ENCODE data around the gene HORMAD2. TPM values are rescaled to one million over a fixed set of nuclear protein-coding genes. Genes with fewer than 3 reads are reported as not detected.
A peak's percentile ranks its signal among the peaks of the same experiment; 100 is the strongest.

HORMAD2 gene
- polyA plus RNA-seq, 1 of the 3 experiments (the other 2 are of a cell fraction), result not detected

GRCh38 chr22:30205281-30206115 lies 125.2 kb downstream of the HORMAD2 start:
- 28% methylated on average over 22 of the region's 25 CpGs for WGBS (ENCODE audit: low lambda C conversion rate)
- no peaks in the 10 kb centered on the region for H3K9me2 ChIP-seq
- H3K9ac ChIP-seq, result peak overlapping the region; percentile 66; the same call in 1 of the 2 replicates
- H3F3A ChIP-seq (replicated peaks; ENCODE audit: insufficient read depth), result peaks cover 44% of the 10 kb centered on the region
- DNase-seq, result peak; percentile 48
- no peaks in the 10 kb centered on the region for H3K27me3 ChIP-seq (ENCODE audit: insufficient read depth)
- ChIA-PET CTCF (interaction anchor here (1.1 to 2.0 kb wide), 6 partner anchors 10 to 101 kb away, joined by 3 to 5 read pairs (median 4); no protein-coding TSS in a partner anchor), POLR2A (no interaction called here)
- H4K20me1 ChIP-seq (ENCODE audit: insufficient read depth), result no peaks in the 10 kb centered on the region
- no peaks in the 10 kb centered on the region for H3K36me3 ChIP-seq (replicated peaks in 1 of 2; ENCODE audit: control insufficient read depth in 1 of 2, insufficient read depth in 2 of 2, low read length in 1 of 2)
- no peak overlapping the region; the same call in 1 of the 2 replicates for H2AFZ ChIP-seq (ENCODE audit: low read depth)
- H3K4me3 ChIP-seq (ENCODE audit: low read depth in 2 of 2, low read length in 1 of 2), result no peak overlapping the region
- no peaks in the 10 kb centered on the region for H3K79me2 ChIP-seq (ENCODE audit: insufficient read depth)
- no peaks in the 10 kb centered on the region for H3K9me3 ChIP-seq
- peak overlapping the region; percentile 70 to 94; a peak in 3 of 4 replicates for H3K27ac ChIP-seq (ENCODE audit: low read depth in 2 of 2, low read length in 1 of 2)
- TF ChIP-seq MAX (IDR thresholded peaks at IDR 0.05; ENCODE audit: low read depth) (peak; percentile 50), NFIC (IDR thresholded peaks at IDR 0.05; ENCODE audit: borderline replicate concordance) (peak; percentile 81), RXRA (IDR thresholded peaks at IDR 0.05; ENCODE audit: borderline replicate concordance, low read depth) (peak; percentile 57; the same call in 1 of the 2 replicates), JUND (IDR thresholded peaks at IDR 0.05) (peak; percentile 44; the same call in 1 of the 2 replicates), TEAD4 (IDR thresholded peaks at IDR 0.05; ENCODE audit: borderline replicate concordance, insufficient read depth) (0 out of 2 replicates have a peak, but pooled peaks have one; percentile 53), MXI1 (IDR thresholded peaks at IDR 0.05; ENCODE audit: low read depth, low read length) (no peak), TCF12 (IDR thresholded peaks at IDR 0.05) (peak; percentile 88), NRF1 (IDR thresholded peaks at IDR 0.05; ENCODE audit: low read depth, low read length) (no peak), EP300 (IDR thresholded peaks at IDR 0.05; ENCODE audit: borderline replicate concordance in 1 of 2, low read depth in 1 of 2, low read length in 1 of 2) (peak in 1 of 2 experiments; percentile 55; a peak in 1 of 4 replicates), FOXM1 (IDR thresholded peaks at IDR 0.05; ENCODE audit: low read depth) (no peak), RCOR1 (IDR thresholded peaks at IDR 0.05; ENCODE audit: low read length) (no peak), GABPA (IDR thresholded peaks at IDR 0.05; ENCODE audit: low read depth) (0 out of 2 replicates have a peak, but pooled peaks have one; percentile 10), ELF1 (IDR thresholded peaks at IDR 0.05) (peak; percentile 62), PBX3 (IDR thresholded peaks at IDR 0.05) (peak; percentile 38; the same call in 1 of the 2 replicates), FOSL2 (IDR thresholded peaks at IDR 0.05; ENCODE audit: borderline replicate concordance, low read depth) (peak; percentile 1; the same call in 1 of the 2 replicates), SIN3A (IDR thresholded peaks at IDR 0.05; ENCODE audit: borderline replicate concordance, low read depth, low read length) (no peak)
- H3K4me2 ChIP-seq, result peak overlapping the region; percentile 43
- H3K4me1 ChIP-seq (ENCODE audit: control insufficient read depth in 1 of 2, insufficient read depth in 2 of 2, low read depth in 1 of 2, low read length in 1 of 2), result peaks cover 36 to 61% of the 10 kb centered on the region in 2 experiments; a peak in 3 of 4 replicates

GRCh38 chr22:30206944-30207343 lies 126.7 kb downstream of the HORMAD2 start:
- CTCF ChIA-PET, result interaction anchor here (2.0 kb wide), 1 partner anchor 22 kb away, joined by 5 read pairs; no protein-coding TSS in a partner anchor
- peak; percentile 38 for DNase-seq
- peaks cover 36 to 67% of the 10 kb centered on the region in 2 experiments; a peak in 3 of 4 replicates for H3K4me1 ChIP-seq (ENCODE audit: control insufficient read depth in 1 of 2, insufficient read depth in 2 of 2, low read depth in 1 of 2, low read length in 1 of 2)
- H3K4me2 ChIP-seq, result peak overlapping the region; percentile 43
- peak overlapping the region; percentile 66 for H3K9ac ChIP-seq
- H3K27me3 ChIP-seq (ENCODE audit: insufficient read depth), result no peaks in the 10 kb centered on the region
- no peak overlapping the region for H3K4me3 ChIP-seq (ENCODE audit: low read depth in 2 of 2, low read length in 1 of 2)
- H3K36me3 ChIP-seq (replicated peaks in 1 of 2; ENCODE audit: control insufficient read depth in 1 of 2, insufficient read depth in 2 of 2, low read length in 1 of 2), result no peaks in the 10 kb centered on the region
- peak overlapping the region; percentile 31 to 94; a peak in 3 of 4 replicates for H3K27ac ChIP-seq (ENCODE audit: low read depth in 2 of 2, low read length in 1 of 2)
- H2AFZ ChIP-seq (ENCODE audit: low read depth), result no peak overlapping the region
- no peaks in the 10 kb centered on the region for H3K9me2 ChIP-seq
- no peaks in the 10 kb centered on the region for H4K20me1 ChIP-seq (ENCODE audit: insufficient read depth)
- peaks cover 50% of the 10 kb centered on the region for H3F3A ChIP-seq (replicated peaks; ENCODE audit: insufficient read depth)
- H3K9me3 ChIP-seq, result no peaks in the 10 kb centered on the region
- 19% methylated on average over 13 of the region's 16 CpGs for whole genome bisulfite sequencing (ENCODE audit: low lambda C conversion rate)
- POLR2A ChIA-PET, result interaction anchor here (0.7 kb wide), 1 partner anchor 449 kb away, joined by 3 read pairs; no protein-coding TSS in a partner anchor
- no peaks in the 10 kb centered on the region for H3K79me2 ChIP-seq (ENCODE audit: insufficient read depth)
- TF ChIP-seq EZH2phosphoT487 (IDR thresholded peaks at IDR 0.05; ENCODE audit: borderline replicate concordance, low read depth) (no peak), MAX (IDR thresholded peaks at IDR 0.05; ENCODE audit: low read depth) (peak; percentile 91), ZBTB33 (IDR thresholded peaks at IDR 0.05; ENCODE audit: borderline replicate concordance, low read depth) (no peak), PBX3 (IDR thresholded peaks at IDR 0.05) (peak; percentile 86), FOXM1 (IDR thresholded peaks at IDR 0.05; ENCODE audit: low read depth) (no peak), IRF3 (IDR thresholded peaks at IDR 0.05; ENCODE audit: low read depth, low read length) (no peak), RAD21 (IDR thresholded peaks at IDR 0.05; ENCODE audit: low read length) (no peak), GABPA (IDR thresholded peaks at IDR 0.05; ENCODE audit: low read depth) (no peak)
